ENCODE measurements around the gene FES.
A peak's percentile ranks its signal among the peaks of the same experiment; 100 is the strongest.
"Not testable (repeated sequence)": the region's sequence is repeated elsewhere in the genome, so short reads cannot be mapped to it uniquely, and the experiment has no call there.

FES gene

GRCh38 chr15:90885432-90886290 is 1.4 kb downstream of the FES start:
- ATAC-seq (ENCODE audit: low read depth), result peak; percentile 79
- no peaks in the 10 kb centered on the region for H3K27me3 Mint-ChIP-seq
- peak overlapping the region; percentile 47 for H3K27ac Mint-ChIP-seq
- H3K36me3 Mint-ChIP-seq, result peaks cover 3% of the 10 kb centered on the region
- H3K4me1 Mint-ChIP-seq, result peaks cover 18% of the 10 kb centered on the region
- H3K4me3 Mint-ChIP-seq, result peak overlapping the region; percentile 72
- peak; percentile 82 to 89 for DNase-seq (ENCODE audit: low spot score in 2 of 2)
- H3K9me3 Mint-ChIP-seq, result no peaks in the 10 kb centered on the region

DNA sequence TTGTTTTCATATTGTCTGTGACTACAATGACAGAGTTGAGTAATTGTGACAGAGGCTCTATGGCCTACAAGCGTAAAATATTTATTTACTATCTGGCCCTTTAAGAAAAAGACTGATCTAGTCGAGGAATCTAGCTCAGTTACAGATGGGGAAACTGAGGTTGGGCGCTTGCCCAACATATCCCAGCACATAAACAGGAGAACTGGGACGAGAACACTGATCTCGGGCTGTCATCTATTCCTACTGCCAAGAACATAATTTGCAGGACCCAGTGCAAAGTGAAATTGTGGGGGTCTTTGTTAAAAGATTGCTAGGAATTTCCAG is 1.9 kb downstream of the FES start:
- Mint-ChIP-seq H3K9me3 (no peaks in the 10 kb centered on the region), H3K4me3 (no peak overlapping the region), H3K36me3 (peaks cover 3% of the 10 kb centered on the region), H3K27ac (peak overlapping the region; percentile 47), H3K27me3 (no peaks in the 10 kb centered on the region), H3K4me1 (peaks cover 18% of the 10 kb centered on the region)
- DNase-seq (ENCODE audit: low spot score in 2 of 2) (no peak), ATAC-seq (ENCODE audit: low read depth) (no peak)

DNA sequence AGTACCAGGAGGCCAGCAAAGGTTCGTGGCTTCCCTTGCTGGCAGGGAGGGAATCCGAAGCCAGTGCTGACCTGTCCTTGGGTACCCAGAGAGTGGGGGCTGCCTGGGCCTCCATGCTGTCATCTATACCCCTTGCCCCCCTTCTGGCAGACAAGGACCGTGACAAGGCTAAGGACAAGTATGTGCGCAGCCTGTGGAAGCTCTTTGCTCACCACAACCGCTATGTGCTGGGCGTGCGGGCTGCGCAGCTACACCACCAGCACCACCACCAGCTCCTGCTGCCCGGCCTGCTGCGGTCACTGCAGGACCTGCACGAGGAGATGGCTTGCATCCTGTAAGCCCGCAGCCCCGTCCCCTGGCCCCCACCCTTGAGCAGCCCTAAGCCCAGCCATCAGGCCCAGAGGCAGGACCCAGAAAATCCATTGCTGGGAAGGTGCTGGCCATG is 2.8 kb downstream of the FES start:
- peaks cover 1% of the 10 kb centered on the region for H3K36me3 Mint-ChIP-seq
- no peaks in the 10 kb centered on the region for H3K9me3 Mint-ChIP-seq
- DNase-seq (ENCODE audit: low spot score in 2 of 2), result no peak
- no peaks in the 10 kb centered on the region for H3K27me3 Mint-ChIP-seq
- peaks cover 18% of the 10 kb centered on the region for H3K4me1 Mint-ChIP-seq
- H3K27ac Mint-ChIP-seq, result no peak overlapping the region
- no peak for ATAC-seq (ENCODE audit: low read depth)
- no peak overlapping the region for H3K4me3 Mint-ChIP-seq

DNA sequence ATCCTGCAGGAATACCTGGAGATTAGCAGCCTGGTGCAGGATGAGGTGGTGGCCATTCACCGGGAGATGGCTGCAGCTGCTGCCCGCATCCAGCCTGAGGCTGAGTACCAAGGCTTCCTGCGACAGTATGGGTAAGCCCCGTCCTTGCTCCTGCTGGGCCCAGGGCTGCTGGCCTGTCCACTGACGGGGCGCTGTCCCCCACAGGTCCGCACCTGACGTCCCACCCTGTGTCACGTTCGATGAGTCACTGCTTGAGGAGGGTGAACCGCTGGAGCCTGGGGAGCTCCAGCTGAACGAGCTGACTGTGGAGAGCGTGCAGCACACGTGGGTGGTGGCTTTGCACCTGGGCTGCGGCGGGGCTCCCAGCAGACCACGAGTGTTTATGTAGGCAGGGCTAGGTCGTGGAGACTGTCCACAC is 5.0 kb downstream of the FES start:
- no peaks in the 10 kb centered on the region for H3K27me3 Mint-ChIP-seq
- H3K36me3 Mint-ChIP-seq, result peaks cover 1% of the 10 kb centered on the region
- no peak overlapping the region for H3K4me3 Mint-ChIP-seq
- peaks cover 18% of the 10 kb centered on the region for H3K4me1 Mint-ChIP-seq
- ATAC-seq (ENCODE audit: low read depth), result no peak
- DNase-seq (ENCODE audit: low spot score in 2 of 2), result no peak
- H3K9me3 Mint-ChIP-seq, result no peaks in the 10 kb centered on the region
- H3K27ac Mint-ChIP-seq, result no peak overlapping the region

DNA sequence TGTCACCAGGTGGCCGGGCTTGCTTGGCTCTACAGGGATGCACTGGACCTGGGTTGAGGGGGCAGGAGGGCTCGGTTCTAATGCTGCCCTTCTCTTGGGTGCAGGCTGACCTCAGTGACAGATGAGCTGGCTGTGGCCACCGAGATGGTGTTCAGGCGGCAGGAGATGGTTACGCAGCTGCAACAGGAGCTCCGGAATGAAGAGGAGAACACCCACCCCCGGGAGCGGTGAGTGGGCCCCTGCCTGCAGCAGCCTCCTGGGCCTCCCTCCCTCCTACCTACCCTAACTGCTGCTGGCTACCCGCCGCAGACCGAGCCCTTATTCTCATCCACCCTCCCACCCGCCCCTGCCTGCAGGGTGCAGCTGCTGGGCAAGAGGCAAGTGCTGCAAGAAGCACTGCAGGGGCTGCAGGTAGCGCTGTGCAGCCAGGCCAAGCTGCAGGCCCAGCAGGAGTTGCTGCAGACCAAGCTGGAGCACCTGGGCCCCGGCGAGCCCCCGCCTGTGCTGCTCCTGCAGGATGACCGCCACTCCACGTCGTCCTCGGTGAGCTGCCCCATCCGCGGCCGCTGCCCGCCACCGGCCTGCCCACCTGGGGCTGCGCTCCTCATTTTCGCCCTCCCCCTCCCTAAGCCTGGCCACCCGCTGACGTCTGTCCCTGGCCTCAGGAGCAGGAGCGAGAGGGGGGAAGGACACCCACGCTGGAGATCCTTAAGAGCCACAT is 5.6 kb downstream of the FES start:
- H3K27me3 Mint-ChIP-seq, result no peaks in the 10 kb centered on the region
- H3K9me3 Mint-ChIP-seq, result no peaks in the 10 kb centered on the region
- H3K4me1 Mint-ChIP-seq, result peaks cover 15% of the 10 kb centered on the region
- peaks cover 1% of the 10 kb centered on the region for H3K36me3 Mint-ChIP-seq
- H3K27ac Mint-ChIP-seq, result no peak overlapping the region
- no peak overlapping the region for H3K4me3 Mint-ChIP-seq
- no peak for ATAC-seq (ENCODE audit: low read depth)
- DNase-seq (ENCODE audit: low spot score in 2 of 2), result no peak

DNA sequence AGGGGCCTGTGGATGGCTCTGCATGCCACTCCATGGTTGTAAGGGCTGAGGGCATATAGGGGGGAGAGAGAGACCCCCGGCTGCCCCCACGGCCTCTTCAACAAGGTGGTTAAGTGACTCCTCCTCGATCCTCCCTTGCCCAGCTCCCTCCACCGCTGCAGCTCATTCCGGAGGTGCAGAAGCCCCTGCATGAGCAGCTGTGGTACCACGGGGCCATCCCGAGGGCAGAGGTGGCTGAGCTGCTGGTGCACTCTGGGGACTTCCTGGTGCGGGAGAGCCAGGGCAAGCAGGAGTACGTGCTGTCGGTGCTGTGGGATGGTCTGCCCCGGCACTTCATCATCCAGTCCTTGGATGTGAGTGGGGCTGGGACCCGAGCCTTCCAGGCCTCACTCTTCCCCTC is 6.5 kb downstream of the FES start:
- Mint-ChIP-seq H3K36me3 (peaks cover 3% of the 10 kb centered on the region), H3K4me1 (peaks cover 9% of the 10 kb centered on the region), H3K4me3 (no peak overlapping the region), H3K27ac (no peak overlapping the region), H3K27me3 (no peaks in the 10 kb centered on the region), H3K9me3 (no peaks in the 10 kb centered on the region)
- ATAC-seq (ENCODE audit: low read depth), result no peak
- DNase-seq (ENCODE audit: low spot score in 2 of 2), result no peak

DNA sequence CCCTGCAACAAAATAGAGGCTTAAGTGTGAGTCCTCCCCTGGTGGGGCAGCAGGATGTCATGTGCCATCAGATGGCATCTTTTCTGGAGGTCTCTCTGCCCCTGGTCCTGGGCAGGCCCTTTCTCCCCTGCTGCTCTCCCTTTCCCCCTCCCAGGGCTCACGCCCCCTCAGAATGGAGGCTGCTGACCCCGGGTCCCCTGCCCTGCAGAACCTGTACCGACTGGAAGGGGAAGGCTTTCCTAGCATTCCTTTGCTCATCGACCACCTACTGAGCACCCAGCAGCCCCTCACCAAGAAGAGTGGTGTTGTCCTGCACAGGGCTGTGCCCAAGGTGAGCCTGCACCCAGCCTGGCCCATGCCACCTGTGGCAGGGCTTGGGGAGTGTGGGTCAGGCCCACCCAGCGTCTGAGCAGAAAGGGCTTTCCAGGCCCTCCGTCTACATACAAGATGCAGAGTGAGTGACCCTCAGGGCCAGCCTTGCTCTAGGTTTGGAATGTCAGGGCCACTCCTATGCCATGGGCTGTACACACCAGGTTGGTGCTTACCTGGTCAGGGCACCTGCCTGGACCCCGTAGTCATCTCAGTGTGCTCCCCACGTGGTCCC is 7.1 kb downstream of the FES start:
- Mint-ChIP-seq H3K36me3 (peaks cover 3% of the 10 kb centered on the region), H3K27me3 (no peaks in the 10 kb centered on the region), H3K4me1 (peaks cover 10% of the 10 kb centered on the region), H3K9me3 (no peaks in the 10 kb centered on the region), H3K27ac (no peak overlapping the region), H3K4me3 (no peak overlapping the region)
- DNase-seq (ENCODE audit: low spot score in 2 of 2) (no peak), ATAC-seq (ENCODE audit: low read depth) (no peak)

GRCh38 chr15:90892023-90892422 is 7.7 kb downstream of the FES start:
- no peaks in the 10 kb centered on the region for H3K27me3 Mint-ChIP-seq
- H3K4me1 Mint-ChIP-seq, result peaks cover 16% of the 10 kb centered on the region
- peaks cover 3% of the 10 kb centered on the region for H3K36me3 Mint-ChIP-seq
- ATAC-seq (ENCODE audit: low read depth) (no peak), DNase-seq (ENCODE audit: low spot score in 2 of 2) (no peak)
- H3K27ac Mint-ChIP-seq, result no peak overlapping the region
- no peaks in the 10 kb centered on the region for H3K9me3 Mint-ChIP-seq
- no peak overlapping the region for H3K4me3 Mint-ChIP-seq

DNA sequence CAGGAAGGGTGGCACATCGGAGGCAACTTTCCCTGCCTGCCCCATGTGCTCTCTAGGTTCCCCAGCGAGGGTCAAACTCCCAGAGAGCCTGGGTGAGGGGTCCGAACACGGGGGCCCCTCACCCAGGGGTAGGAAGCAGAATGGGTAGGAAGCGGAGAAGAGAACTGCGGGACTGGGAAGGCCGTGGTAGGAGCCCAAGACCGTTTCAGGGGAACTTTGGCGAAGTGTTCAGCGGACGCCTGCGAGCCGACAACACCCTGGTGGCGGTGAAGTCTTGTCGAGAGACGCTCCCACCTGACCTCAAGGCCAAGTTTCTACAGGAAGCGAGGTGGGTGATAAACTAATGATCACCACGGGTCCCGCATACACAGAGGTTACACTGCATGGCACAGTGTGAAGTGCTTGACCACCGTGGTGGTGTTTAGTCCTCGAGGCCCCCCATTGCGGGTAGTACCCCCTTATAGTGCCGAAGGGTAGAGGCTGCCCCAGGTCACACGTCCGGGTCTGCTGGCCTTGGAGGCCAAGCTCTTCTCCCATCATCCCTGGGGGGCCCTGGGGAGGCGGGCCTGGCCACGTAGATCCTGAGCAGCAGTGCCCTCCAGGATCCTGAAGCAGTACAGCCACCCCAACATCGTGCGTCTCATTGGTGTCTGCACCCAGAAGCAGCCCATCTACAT is 8.3 kb downstream of the FES start:
- Mint-ChIP-seq H3K9me3 (no peaks in the 10 kb centered on the region), H3K4me1 (peaks cover 18% of the 10 kb centered on the region), H3K4me3 (no peak overlapping the region), H3K27ac (no peak overlapping the region), H3K36me3 (peaks cover 3% of the 10 kb centered on the region), H3K27me3 (no peaks in the 10 kb centered on the region)
- ATAC-seq (ENCODE audit: low read depth) (no peak), DNase-seq (ENCODE audit: low spot score in 2 of 2) (no peak)

- Mint-ChIP-seq H3K4me1 (peaks cover 20% of the 10 kb centered on the region), H3K36me3 (peaks cover 2% of the 10 kb centered on the region), H3K27ac (no peak overlapping the region), H3K4me3 (no peak overlapping the region), H3K27me3 (no peaks in the 10 kb centered on the region), H3K9me3 (no peaks in the 10 kb centered on the region)
- no peak for DNase-seq (ENCODE audit: low spot score in 2 of 2)
- ATAC-seq (ENCODE audit: low read depth), result no peak
Observed at GRCh38 chr15:90893175-90894090, 9.1 kb downstream of the FES start.

GRCh38 chr15:90895571-90896117 is 11.3 kb downstream of the FES start:
- Mint-ChIP-seq H3K4me1 (peaks cover 20% of the 10 kb centered on the region), H3K9me3 (no peaks in the 10 kb centered on the region), H3K27ac (peak overlapping the region; percentile 9), H3K27me3 (no peaks in the 10 kb centered on the region), H3K36me3 (peaks cover 2% of the 10 kb centered on the region), H3K4me3 (peak overlapping the region; percentile 25)
- ATAC-seq (ENCODE audit: low read depth), result no peak
- DNase-seq (ENCODE audit: low spot score in 2 of 2), result no peak

DNA sequence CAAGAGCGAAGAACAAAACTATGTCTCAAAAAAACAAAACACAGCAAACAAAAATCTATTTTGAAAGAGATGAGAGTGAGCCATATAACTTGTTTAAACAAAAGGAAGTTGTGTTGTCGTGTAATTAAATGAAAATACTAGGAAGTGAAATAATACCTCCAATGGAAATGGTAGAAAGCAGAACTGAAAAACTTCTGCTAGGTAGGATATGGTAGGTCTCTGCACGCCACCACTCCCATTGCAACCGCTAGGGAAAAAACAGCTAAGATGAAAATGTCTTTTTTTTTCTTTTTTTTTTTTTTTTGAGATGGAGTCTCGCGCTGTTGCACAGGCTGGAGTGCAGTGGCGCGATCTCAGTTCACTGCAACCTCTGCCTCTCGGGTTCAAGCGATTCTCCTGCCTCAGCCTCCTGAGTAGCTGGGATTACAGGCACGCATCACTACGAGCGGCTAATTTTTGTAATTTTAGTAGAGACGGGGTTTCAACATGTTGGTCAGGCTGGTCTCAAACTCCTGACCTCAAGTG is 12.9 kb downstream of the FES start:
- not testable (repeated sequence) for H3K27me3 Mint-ChIP-seq, H3K9me3 Mint-ChIP-seq, H3K36me3 Mint-ChIP-seq
- H3K4me1 Mint-ChIP-seq, result peaks cover 31% of the 10 kb centered on the region
- peak overlapping the region; percentile 90 for H3K27ac Mint-ChIP-seq
- peak overlapping the region; percentile 75 for H3K4me3 Mint-ChIP-seq
- peak; percentile 94 for ATAC-seq (ENCODE audit: low read depth)
- peak in 1 of 2 donors; percentile 47 for DNase-seq (ENCODE audit: low spot score in 2 of 2)
